Astrocyte (in vitro differentiated cells and primary cell): ENCODE measurements around the gene MT1G. TPM values are rescaled to one million over a fixed set of nuclear protein-coding genes. Genes with fewer than 3 reads are reported as not detected.

ENCODE experiments used
- DNase-seq: peaks from one replicate; pipeline ENCODE4 v3.0.0-alpha.2; 2010; ENCODE audit warnings: low read depth
- FAIRE-seq: peaks from 2 replicates; lab custom pipeline; 2011; peaks lifted over from hg19 to GRCh38; lab: Jason Lieb, UNC
- H2AFZ ChIP-seq: 2 replicates; pipeline ENCODE4 v1.6.0; 2012; ENCODE audit warnings: low read depth, low read length, inconsistent platforms
- H3K27ac ChIP-seq: 2 replicates; pipeline ENCODE4 v1.5.1; 2011; ENCODE audit warnings: low read depth, low read length, inconsistent platforms
- H3K27me3 ChIP-seq: 2 replicates; pipeline ENCODE4 v1.6.0; 2011; ENCODE audit warnings: low read length, inconsistent platforms; ENCODE audit not compliant: insufficient read depth
- H3K36me3 ChIP-seq: 2 replicates; pipeline ENCODE4 v1.5.1; 2011; ENCODE audit warnings: low read length, inconsistent platforms; ENCODE audit not compliant: insufficient read depth
- H3K4me1 ChIP-seq: 2 replicates; pipeline ENCODE4 v1.5.1; 2011; ENCODE audit warnings: low read length, inconsistent platforms; ENCODE audit not compliant: insufficient read depth
- H3K4me2 ChIP-seq: 2 replicates; pipeline ENCODE4 v1.6.0; 2012; ENCODE audit warnings: low read length, inconsistent platforms
- H3K4me3 ChIP-seq: 2 replicates; pipeline ENCODE4 v1.5.1; 2011; ENCODE audit warnings: low read depth, mild to moderate bottlenecking, low read length, inconsistent platforms; ENCODE audit not compliant: insufficient read depth
- H3K79me2 ChIP-seq: 2 replicates; pipeline ENCODE4 v1.6.0; 2012; ENCODE audit warnings: mild to moderate bottlenecking, low read length, inconsistent platforms; ENCODE audit not compliant: insufficient read depth
- H3K9ac ChIP-seq: 2 replicates; pipeline ENCODE4 v1.6.0; 2012; ENCODE audit warnings: mild to moderate bottlenecking, low read length, inconsistent platforms
- H3K9me3 ChIP-seq: 2 replicates; pipeline ENCODE4 v1.5.1; 2012; ENCODE audit warnings: low read depth, mild to moderate bottlenecking, low read length, inconsistent platforms; ENCODE audit not compliant: insufficient read depth
- H4K20me1 ChIP-seq: 2 replicates; pipeline ENCODE4 v1.6.0; 2012; ENCODE audit warnings: low read length, inconsistent platforms; ENCODE audit not compliant: insufficient read depth
- H3K27ac Mint-ChIP-seq: one replicate; pipeline ENCODE4 v1.8.0; 2021; ENCODE audit warnings: mild to moderate bottlenecking, mixed read lengths; ENCODE audit not compliant: unreplicated experiment
- H3K27me3 Mint-ChIP-seq: one replicate; pipeline ENCODE4 v1.8.0; 2021; ENCODE audit warnings: low read depth, mixed read lengths; ENCODE audit not compliant: unreplicated experiment
- H3K36me3 Mint-ChIP-seq: one replicate; pipeline ENCODE4 v1.8.0; 2021; ENCODE audit warnings: low read depth, mixed read lengths; ENCODE audit not compliant: unreplicated experiment
- H3K4me1 Mint-ChIP-seq: one replicate; pipeline ENCODE4 v1.8.0; 2021; ENCODE audit warnings: low read depth, mixed read lengths; ENCODE audit not compliant: unreplicated experiment
- H3K4me3 Mint-ChIP-seq: one replicate; pipeline ENCODE4 v1.8.0; 2021; ENCODE audit warnings: mild to moderate bottlenecking, moderate library complexity, mixed read lengths; ENCODE audit not compliant: unreplicated experiment
- H3K9me3 Mint-ChIP-seq: one replicate; pipeline ENCODE4 v1.8.0; 2021; ENCODE audit warnings: mild to moderate bottlenecking, mixed read lengths; ENCODE audit not compliant: unreplicated experiment
- EZH2 ChIP-seq: IDR thresholded peaks from 2 replicates; pipeline ENCODE4 v1.6.1; 2012; ENCODE audit warnings: mild to moderate bottlenecking, low read length, inconsistent platforms; ENCODE audit not compliant: insufficient read depth
- total RNA-seq: library from RNA; stranded (reverse); gene quantifications from 2 replicates; pipeline ENCODE4 v1.2.1, GENCODE V29; 2021
- TF ChIP-seq, protein P1 (sequence below): IDR thresholded peaks from 2 replicates; pipeline ENCODE4 v1.5.1; 2011; ENCODE audit warnings: low read depth, mild to moderate bottlenecking, inconsistent platforms, low read length, moderate library complexity; ENCODE audit not compliant: insufficient read depth

The MT1G gene
- total RNA-seq, 1 donor from 2014 or later, result not detected

DNA sequence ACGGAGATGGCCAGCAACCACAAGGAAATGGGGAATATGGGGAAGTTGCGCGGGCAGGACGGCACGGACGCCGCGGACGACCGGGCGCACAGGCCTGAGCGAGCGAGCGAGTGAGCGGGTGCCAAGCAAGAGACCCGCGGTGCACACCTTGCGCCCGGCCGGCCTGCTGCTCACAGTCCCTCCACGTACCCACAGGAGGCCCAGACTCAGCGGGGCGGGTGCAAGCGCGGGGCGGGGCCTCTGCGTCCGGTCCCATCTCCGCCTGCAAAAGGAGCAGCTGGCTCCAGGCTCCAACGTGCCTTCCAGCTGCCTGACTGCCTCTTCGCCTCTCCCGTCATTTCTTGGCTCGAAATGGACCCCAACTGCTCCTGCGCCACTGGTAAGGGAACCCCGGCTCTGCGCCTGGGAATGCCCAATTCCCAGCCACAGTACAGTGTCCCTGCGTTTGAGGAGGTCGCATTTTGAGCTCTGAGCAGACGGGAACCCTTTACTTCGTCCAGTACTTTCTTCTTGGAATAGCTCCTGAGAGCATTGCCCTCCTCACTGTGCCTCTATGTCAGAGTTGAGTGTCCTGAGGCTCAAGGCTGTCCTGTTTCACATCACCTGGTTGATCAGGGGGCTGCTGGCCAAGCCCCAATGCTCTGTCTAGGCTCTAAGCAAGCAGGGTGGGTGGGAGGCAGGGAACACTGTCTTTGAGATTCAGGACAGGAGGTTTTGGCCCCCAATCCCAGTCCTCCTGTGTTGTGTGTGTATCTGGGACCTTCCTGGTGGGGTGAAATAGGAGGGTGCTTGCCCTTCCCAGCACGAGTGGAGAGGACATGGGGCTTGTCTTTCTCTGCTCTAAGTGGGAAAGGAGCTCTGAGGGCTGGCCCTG is 50.4 kb downstream of the MT1G start:
- H3K27me3 Mint-ChIP-seq, result peaks cover 55% of the 10 kb centered on the region
- H2AFZ ChIP-seq, result peak overlapping the region; percentile 91
- DNase-seq (peak; percentile 57), FAIRE-seq (no peak)
- H3K9me3 Mint-ChIP-seq, result no peaks in the 10 kb centered on the region
- H3K4me3 Mint-ChIP-seq, result peak overlapping the region; percentile 68
- no peaks in the 10 kb centered on the region for H4K20me1 ChIP-seq
- peaks cover 4% of the 10 kb centered on the region for H3K4me1 Mint-ChIP-seq
- H3K36me3 Mint-ChIP-seq, result no peaks in the 10 kb centered on the region
- peaks cover 43% of the 10 kb centered on the region for H3K4me1 ChIP-seq
- peak overlapping the region; percentile 66 for H3K4me3 ChIP-seq
- H3K27ac ChIP-seq, result no peak overlapping the region
- H3K27me3 ChIP-seq, result no peaks in the 10 kb centered on the region
- H3K27ac Mint-ChIP-seq, result no peak overlapping the region
- no peak for TF ChIP-seq EZH2
- TF ChIP-seq, protein P1, sequence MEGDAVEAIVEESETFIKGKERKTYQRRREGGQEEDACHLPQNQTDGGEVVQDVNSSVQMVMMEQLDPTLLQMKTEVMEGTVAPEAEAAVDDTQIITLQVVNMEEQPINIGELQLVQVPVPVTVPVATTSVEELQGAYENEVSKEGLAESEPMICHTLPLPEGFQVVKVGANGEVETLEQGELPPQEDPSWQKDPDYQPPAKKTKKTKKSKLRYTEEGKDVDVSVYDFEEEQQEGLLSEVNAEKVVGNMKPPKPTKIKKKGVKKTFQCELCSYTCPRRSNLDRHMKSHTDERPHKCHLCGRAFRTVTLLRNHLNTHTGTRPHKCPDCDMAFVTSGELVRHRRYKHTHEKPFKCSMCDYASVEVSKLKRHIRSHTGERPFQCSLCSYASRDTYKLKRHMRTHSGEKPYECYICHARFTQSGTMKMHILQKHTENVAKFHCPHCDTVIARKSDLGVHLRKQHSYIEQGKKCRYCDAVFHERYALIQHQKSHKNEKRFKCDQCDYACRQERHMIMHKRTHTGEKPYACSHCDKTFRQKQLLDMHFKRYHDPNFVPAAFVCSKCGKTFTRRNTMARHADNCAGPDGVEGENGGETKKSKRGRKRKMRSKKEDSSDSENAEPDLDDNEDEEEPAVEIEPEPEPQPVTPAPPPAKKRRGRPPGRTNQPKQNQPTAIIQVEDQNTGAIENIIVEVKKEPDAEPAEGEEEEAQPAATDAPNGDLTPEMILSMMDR, result no peak
- H3K9ac ChIP-seq, result peak overlapping the region; percentile 53
- peak overlapping the region; percentile 85 for H3K4me2 ChIP-seq
- no peaks in the 10 kb centered on the region for H3K36me3 ChIP-seq
- peaks cover 4% of the 10 kb centered on the region for H3K79me2 ChIP-seq
- no peaks in the 10 kb centered on the region for H3K9me3 ChIP-seq

Other genes with a start within 250 kb of the MT1G start
- gene AMFR, start 242.5 kb downstream of the MT1G start, total RNA-seq, result 86.2 TPM in 2 replicates
- 86.0 and 86.2 TPM in 2 replicates for gene NUDT21, start 216.7 kb downstream of the MT1G start, total RNA-seq
- gene OGFOD1, start 216.5 kb downstream of the MT1G start, total RNA-seq, result 102 and 107 TPM in 2 replicates
- gene BBS2, start 148.0 kb downstream of the MT1G start, total RNA-seq, result 26.6 and 29.0 TPM in 2 replicates
- not detected in 2 replicates for gene MT4, start 103.0 kb downstream of the MT1G start, total RNA-seq
- gene MT3, start 78.5 kb downstream of the MT1G start, total RNA-seq, result not detected in 2 replicates
- gene MT2A, start 59.5 kb downstream of the MT1G start, total RNA-seq, result 84.2 and 112 TPM in 2 replicates
- gene MT1E, start 42.3 kb downstream of the MT1G start, total RNA-seq, result 10.7 and 11.9 TPM in 2 replicates
- gene MT1M, start 35.4 kb downstream of the MT1G start, total RNA-seq, result not detected in 2 replicates
- gene MT1A, start 29.4 kb downstream of the MT1G start, total RNA-seq, result not detected in 2 replicates
- not detected in 2 replicates for gene MT1B, start 16.2 kb downstream of the MT1G start, total RNA-seq
- not detected in 2 replicates for gene MT1F, start 10.1 kb downstream of the MT1G start, total RNA-seq
- gene MT1H, start 1.7 kb upstream of the MT1G start, total RNA-seq, result not detected in 2 replicates
- 7.0 and 9.7 TPM in 2 replicates for gene MT1X, start 14.4 kb upstream of the MT1G start, total RNA-seq
- gene NUP93, start 62.1 kb upstream of the MT1G start, total RNA-seq, result 89.3 and 94.0 TPM in 2 replicates
- 0.07 and 0.18 TPM in 2 replicates for gene SLC12A3, start 197.1 kb upstream of the MT1G start, total RNA-seq